HFFc6 (cell line): ENCODE measurements around the gene ATR. TPM values are rescaled to one million over a fixed set of nuclear protein-coding genes. Genes with fewer than 3 reads are reported as not detected.

ENCODE experiments used
- DNase-seq: peaks from one replicate; pipeline ENCODE4 v3.0.0-alpha.2; 2018
- H3K27ac Mint-ChIP-seq: 2 replicates; pipeline ENCODE4 v1.8.0; 2020; ENCODE audit warnings: mild to moderate bottlenecking, mixed read lengths
- H3K27me3 Mint-ChIP-seq: 2 replicates; pipeline ENCODE4 v1.8.0; 2021; ENCODE audit warnings: mild to moderate bottlenecking, moderate library complexity, mixed read lengths; ENCODE audit not compliant: insufficient read depth
- H3K36me3 Mint-ChIP-seq: 2 replicates; pipeline ENCODE4 v1.8.0; 2021; ENCODE audit warnings: low read depth, mixed read lengths
- H3K4me1 Mint-ChIP-seq: 2 replicates; pipeline ENCODE4 v1.8.0; 2020; ENCODE audit warnings: low read depth, mixed read lengths
- H3K4me3 Mint-ChIP-seq: 2 replicates; pipeline ENCODE4 v1.8.0; 2020; ENCODE audit warnings: mild to moderate bottlenecking, moderate library complexity, mixed read lengths
- H3K9me3 Mint-ChIP-seq: 2 replicates; pipeline ENCODE4 v1.8.0; 2020; ENCODE audit warnings: mild to moderate bottlenecking, mixed read lengths
- total RNA-seq, 6 experiments: library from RNA; stranded (reverse); fragmentation: NEBNext Ultra II Directional; extraction: Animal tissue kit (Norgen Biotek cat#: 25700); gene quantifications; 2 replicates in 1 of 6; 3 replicates in 5 of 6; pipeline ENCODE4 v1.2.3, GENCODE V29; 2021
- TF ChIP-seq, protein P1 (sequence below): fragments of 200-600 bp; sonication (generic); IDR thresholded peaks from 2 replicates; pipeline ENCODE4 v1.5.0; 2021; ENCODE audit warnings: antibody characterized with exemption, mild to moderate bottlenecking

Gene ATR
- total RNA-seq, 6 experiments from 2014 or later: 23.3 to 25.6 (median 24.3) TPM

DNA sequence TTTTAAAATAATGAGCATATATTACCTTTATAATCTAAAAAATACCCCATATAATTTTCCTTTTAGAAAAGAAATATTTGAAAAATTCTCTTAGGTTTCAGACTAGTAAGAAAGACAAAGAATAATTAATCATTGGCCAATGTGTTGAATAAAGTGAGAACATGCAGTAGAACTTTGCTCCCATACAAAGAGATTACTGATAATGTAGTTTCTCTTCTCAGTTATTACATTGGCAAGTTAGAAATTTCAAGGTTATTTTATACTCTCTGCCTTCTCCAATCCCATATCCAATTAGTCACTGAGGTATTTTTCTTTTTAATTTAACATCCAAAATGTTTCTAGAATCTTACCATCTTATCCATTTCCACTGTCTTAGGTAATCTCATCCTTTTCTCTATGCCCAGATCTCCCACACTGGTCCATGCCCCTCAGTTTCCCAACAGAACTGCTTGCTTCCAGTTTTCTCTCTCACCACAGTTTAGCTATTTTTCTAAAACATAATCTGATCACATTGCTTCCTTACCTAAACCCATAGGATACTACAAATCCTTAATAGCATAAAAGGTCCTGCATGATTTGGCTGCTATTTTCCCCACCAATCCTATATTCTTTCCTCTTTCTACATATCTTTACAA, 141.5 kb downstream of the ATR start:
- H3K36me3 Mint-ChIP-seq: peaks cover 15% of the 10 kb centered on the region; the same call in 1 of the 2 replicates
- H3K9me3 Mint-ChIP-seq: no peaks in the 10 kb centered on the region
- TF ChIP-seq, protein P1, sequence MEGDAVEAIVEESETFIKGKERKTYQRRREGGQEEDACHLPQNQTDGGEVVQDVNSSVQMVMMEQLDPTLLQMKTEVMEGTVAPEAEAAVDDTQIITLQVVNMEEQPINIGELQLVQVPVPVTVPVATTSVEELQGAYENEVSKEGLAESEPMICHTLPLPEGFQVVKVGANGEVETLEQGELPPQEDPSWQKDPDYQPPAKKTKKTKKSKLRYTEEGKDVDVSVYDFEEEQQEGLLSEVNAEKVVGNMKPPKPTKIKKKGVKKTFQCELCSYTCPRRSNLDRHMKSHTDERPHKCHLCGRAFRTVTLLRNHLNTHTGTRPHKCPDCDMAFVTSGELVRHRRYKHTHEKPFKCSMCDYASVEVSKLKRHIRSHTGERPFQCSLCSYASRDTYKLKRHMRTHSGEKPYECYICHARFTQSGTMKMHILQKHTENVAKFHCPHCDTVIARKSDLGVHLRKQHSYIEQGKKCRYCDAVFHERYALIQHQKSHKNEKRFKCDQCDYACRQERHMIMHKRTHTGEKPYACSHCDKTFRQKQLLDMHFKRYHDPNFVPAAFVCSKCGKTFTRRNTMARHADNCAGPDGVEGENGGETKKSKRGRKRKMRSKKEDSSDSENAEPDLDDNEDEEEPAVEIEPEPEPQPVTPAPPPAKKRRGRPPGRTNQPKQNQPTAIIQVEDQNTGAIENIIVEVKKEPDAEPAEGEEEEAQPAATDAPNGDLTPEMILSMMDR: no peak
- no peak overlapping the region for H3K4me3 Mint-ChIP-seq
- H3K4me1 Mint-ChIP-seq: no peaks in the 10 kb centered on the region
- DNase-seq: no peak
- no peak overlapping the region for H3K27ac Mint-ChIP-seq
- H3K27me3 Mint-ChIP-seq: no peaks in the 10 kb centered on the region

DNA sequence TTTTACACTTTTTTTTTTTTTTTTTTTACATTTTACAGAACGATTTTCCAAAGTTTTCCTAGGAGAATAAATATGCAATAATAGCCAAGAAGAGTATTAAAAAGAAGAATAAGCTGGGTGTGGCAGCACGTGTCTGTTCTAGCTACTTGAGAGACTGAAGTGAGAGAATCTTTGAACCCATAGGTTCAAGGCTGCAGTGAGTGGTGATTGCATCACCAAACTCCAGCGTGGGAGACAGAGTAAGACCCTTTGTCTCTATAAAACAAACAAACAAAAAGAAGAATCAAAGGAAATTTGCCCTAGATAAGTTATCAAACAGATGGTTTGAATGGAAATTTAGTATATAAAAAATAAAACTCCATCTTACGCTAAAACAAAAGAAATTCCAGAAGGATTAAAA, 144.0 kb downstream of the ATR start:
- Mint-ChIP-seq H3K9me3 (no peaks in the 10 kb centered on the region), H3K4me3 (no peak overlapping the region), H3K36me3 (peaks cover 23% of the 10 kb centered on the region), H3K27ac (no peak overlapping the region), H3K4me1 (no peaks in the 10 kb centered on the region), H3K27me3 (no peaks in the 10 kb centered on the region; the same call in 1 of the 2 replicates)
- TF ChIP-seq, protein P1: no peak
- no peak for DNase-seq

DNA sequence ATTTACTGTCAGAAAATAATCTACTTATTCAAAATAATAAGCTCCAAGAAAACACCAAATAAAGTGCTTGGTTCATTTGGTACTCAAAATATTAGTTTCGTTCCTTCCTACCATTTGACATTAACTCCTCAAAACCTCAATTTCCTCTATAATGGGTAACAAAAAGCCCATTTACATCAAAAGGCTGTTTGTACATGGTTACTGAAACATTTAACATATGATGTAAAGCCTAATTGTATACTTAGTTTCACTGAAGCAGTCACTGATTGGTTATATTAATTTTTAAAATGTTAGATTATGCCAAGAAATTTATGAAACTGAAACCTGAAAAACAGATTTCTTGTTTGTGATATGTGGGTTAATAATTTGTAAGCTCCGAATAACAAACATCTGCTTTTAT, 145.4 kb downstream of the ATR start:
- no peaks in the 10 kb centered on the region; the same call in 1 of the 2 replicates for H3K27me3 Mint-ChIP-seq
- H3K36me3 Mint-ChIP-seq: peaks cover 23% of the 10 kb centered on the region
- no peak for DNase-seq
- H3K4me1 Mint-ChIP-seq: no peaks in the 10 kb centered on the region
- H3K4me3 Mint-ChIP-seq: no peak overlapping the region
- TF ChIP-seq, protein P1: no peak
- no peaks in the 10 kb centered on the region for H3K9me3 Mint-ChIP-seq
- no peak overlapping the region for H3K27ac Mint-ChIP-seq

DNA sequence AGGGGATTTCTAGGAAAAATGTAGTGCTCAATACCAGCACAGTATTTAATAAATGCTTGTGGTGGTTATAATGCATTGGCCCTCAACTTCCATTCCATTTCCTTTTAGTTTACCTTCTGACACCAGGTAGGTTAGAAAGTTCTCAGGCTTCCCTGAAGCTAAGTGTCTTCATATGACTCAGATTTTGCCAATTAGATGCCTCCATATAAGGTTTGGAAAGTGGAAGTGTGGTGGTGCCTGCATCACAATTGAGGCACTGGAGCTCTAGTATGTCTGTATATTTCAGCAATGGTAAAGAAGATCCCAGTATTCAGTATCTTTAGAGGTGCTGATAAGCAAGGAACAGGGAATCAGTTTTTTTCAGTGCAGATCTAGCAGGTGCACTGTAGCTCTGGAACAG, 149.0 kb downstream of the ATR start:
- Mint-ChIP-seq H3K9me3 (no peaks in the 10 kb centered on the region), H3K4me3 (no peak overlapping the region), H3K27me3 (no peaks in the 10 kb centered on the region; the same call in 1 of the 2 replicates), H3K4me1 (no peaks in the 10 kb centered on the region), H3K36me3 (peaks cover 17% of the 10 kb centered on the region), H3K27ac (no peak overlapping the region)
- TF ChIP-seq, protein P1: no peak
- no peak for DNase-seq

DNA sequence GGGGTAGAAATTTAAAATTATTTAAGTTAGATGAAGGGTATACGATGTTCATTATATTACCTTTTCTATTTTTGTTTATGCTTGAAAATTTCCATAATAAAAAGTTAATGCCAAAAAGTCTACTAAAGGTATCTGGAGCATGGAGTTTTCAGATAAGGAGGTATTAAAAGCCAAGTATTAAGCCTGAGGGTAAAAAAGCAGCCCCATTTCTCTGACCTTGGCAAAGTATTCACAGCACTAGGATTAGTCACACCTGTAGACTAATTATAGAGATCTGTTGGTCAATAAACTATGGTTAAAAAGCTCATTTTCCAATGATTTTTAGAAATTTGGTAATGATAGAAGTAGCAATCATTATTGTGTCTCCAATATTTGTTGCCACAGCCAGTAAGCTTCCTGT, 153.8 kb downstream of the ATR start:
- TF ChIP-seq, protein P1: no peak
- H3K9me3 Mint-ChIP-seq: no peaks in the 10 kb centered on the region
- DNase-seq: no peak
- H3K27ac Mint-ChIP-seq: no peak overlapping the region
- peaks cover 5% of the 10 kb centered on the region; the same call in 1 of the 2 replicates for H3K36me3 Mint-ChIP-seq
- H3K4me1 Mint-ChIP-seq: no peaks in the 10 kb centered on the region
- H3K27me3 Mint-ChIP-seq: no peaks in the 10 kb centered on the region
- no peak overlapping the region for H3K4me3 Mint-ChIP-seq
